GM19238 (cell line): Measurements from ENCODE around the gene CLPTM1L.
A peak's percentile ranks its signal among the peaks of the same experiment; 100 is the strongest.
"Not testable (repeated sequence)": the region's sequence is repeated elsewhere in the genome, so short reads cannot be mapped to it uniquely, and the experiment has no call there.

ENCODE experiments used
- DNase-seq: peaks from one replicate; pipeline ENCODE4 v3.0.0; 2011; ENCODE audit warnings: low spot score; ENCODE audit not compliant: insufficient read length

The CLPTM1L gene

DNA sequence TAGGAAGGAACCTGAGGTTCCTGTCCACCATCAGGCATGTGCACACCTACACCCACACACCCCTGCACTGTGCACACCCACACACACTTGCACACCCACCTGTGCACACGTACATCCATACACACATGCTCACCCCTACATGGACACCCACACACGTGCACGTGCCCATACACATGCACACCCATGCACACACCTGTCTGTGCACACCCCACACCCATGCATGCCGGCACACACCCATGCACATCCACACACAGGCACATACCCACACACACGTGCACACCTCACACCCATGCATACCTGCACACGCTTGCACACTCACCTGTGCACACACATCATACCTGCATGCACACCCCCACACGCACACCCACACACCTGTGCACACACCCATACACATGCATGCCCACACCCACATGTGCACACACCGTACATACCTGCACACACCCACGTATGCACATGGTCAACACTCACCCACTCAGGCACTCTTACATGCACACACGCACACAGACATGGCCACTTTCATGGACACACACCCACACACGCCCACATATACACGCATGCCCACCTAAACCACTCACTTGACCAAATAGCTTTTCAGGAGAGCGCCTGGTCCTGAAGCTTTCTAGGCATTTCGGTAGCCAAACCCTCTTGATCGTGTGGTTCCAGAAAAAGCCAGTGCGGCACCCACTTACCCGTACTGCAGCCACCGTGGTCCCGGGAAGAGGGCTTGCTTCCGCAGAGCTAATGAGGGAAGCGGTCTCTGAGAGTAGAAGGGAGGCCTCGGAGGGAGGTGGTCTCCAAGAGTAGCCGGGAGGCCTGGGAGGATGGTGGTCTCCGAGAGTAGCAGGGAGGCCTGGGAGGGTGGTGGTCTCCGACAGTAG is 36.7 kb upstream of the CLPTM1L start:
- DNase-seq = no peak

GRCh38 chr5:1380910-1381309 is 36.0 kb upstream of the CLPTM1L start:
- DNase-seq = no peak

- no peak for DNase-seq
Measured at GRCh38 chr5:1380011-1380817, 35.3 kb upstream of the CLPTM1L start.

DNA sequence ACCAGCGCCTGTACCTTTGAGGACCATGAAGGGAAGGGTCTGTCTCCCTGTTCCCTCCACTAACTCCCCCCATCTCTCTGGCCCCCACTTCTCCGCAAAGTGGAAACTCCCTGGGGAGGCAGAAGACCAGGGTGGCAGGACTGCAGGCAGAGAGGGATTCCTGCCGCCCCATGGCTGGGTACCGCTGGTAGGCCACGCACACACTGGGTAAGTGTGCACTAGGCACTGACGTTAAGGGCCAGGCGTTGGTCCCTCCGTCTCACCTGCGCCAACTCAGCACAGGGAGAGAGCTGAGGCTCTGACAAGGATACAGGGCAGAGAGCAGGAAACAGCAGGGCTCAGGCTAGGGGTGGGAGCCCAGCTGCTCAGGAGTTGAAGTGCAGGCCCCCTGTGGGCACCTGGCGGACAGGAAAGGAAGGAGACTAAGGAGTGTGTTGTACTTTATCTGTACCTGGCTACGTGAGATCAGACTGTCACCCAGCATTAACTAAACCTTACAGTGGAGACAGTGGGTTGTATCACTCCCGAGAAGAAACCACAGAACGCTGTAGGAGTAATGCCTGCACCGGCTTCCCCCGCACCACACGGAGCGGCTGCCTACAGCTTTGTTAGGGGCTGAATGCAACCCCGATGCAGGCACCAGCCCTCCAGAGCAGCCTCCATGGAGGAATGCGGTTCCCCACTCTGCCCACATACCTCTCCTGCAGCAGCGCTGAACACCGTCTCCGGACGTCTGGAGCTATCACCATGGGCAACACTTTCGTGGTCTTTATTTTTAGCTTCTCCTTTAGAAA is 34.2 kb upstream of the CLPTM1L start:
- no peak for DNase-seq

GRCh38 chr5:1378096-1378495 is 33.2 kb upstream of the CLPTM1L start:
- DNase-seq = no peak

DNA sequence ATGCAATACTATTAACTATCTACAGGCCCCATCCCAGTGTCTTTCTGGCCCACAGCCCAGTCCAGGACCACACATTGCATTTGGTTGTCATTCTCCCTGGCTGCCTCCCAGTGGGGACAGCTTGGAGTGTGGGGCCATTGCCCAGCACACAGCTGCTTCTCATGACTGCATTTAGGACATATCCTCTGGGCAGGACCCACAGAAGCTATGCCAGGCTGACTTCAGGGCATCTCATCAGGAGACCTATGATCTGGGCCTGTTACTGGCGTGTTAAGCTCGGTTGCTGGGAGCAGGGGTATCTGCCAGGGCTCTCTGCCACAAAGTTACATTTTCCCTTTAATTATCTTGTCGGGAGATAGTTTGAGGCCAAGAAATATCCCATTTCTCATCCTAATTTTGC is 32.1 kb upstream of the CLPTM1L start:
- no peak for DNase-seq

DNA sequence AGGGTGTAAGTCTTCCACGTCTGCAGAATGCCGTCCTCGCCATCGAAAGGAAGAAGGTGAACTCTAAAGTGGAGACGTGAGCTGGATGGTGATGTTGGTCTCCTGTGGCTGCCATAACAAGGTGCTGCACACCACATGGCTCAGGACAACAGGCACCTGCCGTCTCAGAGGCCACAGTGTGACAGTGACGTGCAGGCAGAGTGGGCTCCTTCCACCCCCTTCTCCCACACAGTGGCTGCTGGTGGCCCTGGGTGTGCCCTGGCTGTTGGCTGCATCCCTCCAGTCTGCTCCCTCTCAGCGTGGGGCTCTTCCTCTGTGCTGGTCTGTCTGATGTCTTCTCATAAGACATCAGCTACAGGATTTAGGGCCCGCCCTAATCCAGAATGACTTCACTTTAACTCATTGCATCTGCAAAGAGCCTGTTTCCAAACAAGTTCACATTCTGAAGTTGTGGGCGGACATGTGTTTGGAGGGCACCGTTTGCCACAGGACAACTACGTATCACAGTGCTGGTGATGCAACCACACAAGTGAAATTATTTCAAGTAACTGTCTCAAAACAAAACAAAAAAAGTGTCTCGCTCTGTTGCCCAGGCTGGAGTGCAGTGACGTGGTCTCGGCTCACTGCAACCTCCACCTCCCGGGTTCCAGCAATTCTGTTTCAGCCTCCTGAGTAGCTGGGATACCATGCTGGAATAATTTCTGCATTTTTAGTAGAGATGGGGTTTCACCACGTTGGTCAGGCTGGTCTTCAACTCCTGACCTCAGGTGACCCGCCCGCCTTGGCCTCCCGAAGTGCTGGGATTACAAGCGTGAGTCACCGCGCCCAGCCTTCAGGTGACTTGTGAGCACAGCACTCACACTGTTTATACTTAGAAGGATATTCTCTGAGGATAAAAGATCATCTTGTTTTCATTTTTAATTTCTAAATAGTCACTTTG is 31.2 kb upstream of the CLPTM1L start:
- DNase-seq = no peak

DNA sequence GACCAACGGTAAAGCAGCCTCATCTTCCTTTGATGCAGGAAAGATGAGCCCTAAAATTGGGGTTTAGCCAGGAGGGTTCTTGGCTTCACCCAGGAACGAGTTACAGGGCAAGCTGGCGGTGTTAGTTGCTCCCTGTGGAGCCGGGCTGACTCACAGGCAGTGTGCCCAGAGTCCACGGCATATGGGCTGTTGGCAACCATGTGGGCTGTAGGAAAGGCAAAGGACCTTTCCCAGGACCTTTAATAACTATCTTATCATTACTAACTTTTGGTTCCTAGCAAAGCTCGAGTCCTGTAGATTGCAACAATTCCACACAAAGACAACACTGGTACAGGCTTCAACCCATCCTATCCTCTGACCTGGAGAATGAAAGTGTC is 29.8 kb upstream of the CLPTM1L start:
- DNase-seq = no peak

DNA sequence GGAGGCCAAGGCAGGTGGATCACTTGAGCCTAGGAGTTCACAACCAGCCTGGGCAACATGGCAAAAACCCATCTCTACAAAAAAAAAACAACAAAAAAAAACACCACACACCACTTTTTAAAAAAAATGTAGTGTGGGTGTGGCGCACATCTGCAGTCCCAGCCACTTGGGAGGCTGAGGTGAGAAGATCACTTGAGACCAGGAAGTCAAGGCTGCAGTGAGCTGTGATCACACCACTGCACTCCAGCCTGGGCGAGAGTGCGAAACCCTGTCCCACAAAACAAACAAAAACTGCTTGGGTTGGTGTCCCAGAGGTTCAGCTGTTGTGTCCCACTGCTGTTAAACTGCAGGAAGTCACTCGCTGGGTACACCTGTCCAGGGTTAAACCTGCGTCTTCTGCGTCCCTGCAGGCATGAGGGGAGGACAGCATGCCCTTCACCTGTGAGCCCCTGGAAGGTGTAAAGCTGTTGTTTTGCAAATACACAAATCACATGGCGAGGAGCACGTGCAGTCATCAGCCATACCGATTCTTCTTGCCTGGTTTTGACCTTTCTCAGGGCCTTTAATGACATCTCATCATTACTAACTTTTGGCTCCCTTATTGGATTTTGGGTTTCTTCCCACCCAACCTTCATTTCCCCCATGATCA is 29.3 kb upstream of the CLPTM1L start:
- DNase-seq = no peak

- not testable (repeated sequence) for DNase-seq
Measured at GRCh38 chr5:1371972-1372342, 27.1 kb upstream of the CLPTM1L start.

GRCh38 chr5:1371218-1371971 is 26.5 kb upstream of the CLPTM1L start:
- DNase-seq = no peak

- no peak for DNase-seq
Measured at GRCh38 chr5:1370006-1370405, 25.1 kb upstream of the CLPTM1L start.

DNA sequence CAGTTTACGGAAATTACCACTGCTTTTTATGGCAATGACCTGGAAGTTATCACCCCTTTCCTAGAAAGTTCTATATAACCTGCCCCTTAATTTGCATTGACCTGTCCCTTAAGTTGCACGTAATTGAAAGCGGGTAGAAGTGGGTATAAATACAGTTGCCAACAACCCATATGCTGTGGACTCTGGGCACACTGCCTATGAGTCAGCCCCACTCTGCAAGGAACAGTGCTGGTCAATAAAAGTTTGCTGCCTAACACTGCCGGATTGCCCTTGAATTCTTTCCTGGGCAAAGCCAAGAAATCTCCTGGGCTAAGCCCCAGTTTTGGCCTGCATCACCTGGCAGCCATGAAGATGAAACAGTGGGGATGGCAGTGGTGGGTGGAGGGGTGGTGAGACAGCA is 23.9 kb upstream of the CLPTM1L start:
- no peak for DNase-seq

DNA sequence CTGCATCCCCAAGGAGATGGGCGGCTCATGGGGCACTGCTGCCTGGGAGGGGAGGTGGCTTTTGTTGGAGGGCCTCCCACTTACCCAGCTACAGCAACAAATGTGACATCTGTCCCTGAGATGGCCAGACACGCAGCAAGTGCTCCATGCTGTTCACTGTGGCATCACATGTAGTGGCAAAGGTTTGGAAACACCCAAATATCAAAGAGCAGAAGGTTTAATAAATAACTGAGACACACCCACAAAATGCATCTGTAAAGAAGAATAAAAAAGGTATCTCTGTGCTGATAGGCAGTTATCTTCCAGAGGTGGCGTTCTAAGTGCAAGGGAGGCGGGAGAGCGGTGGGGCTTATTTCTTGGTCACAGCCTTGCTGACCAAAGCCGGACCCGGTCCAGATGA is 23.3 kb upstream of the CLPTM1L start:
- no peak for DNase-seq

GRCh38 chr5:1367149-1367548 is 22.2 kb upstream of the CLPTM1L start:
- no peak for DNase-seq

GRCh38 chr5:1366514-1366913 is 21.6 kb upstream of the CLPTM1L start:
- peak; percentile 53 for DNase-seq

- DNase-seq = no peak
Measured at GRCh38 chr5:1364211-1364610, 19.3 kb upstream of the CLPTM1L start.

DNA sequence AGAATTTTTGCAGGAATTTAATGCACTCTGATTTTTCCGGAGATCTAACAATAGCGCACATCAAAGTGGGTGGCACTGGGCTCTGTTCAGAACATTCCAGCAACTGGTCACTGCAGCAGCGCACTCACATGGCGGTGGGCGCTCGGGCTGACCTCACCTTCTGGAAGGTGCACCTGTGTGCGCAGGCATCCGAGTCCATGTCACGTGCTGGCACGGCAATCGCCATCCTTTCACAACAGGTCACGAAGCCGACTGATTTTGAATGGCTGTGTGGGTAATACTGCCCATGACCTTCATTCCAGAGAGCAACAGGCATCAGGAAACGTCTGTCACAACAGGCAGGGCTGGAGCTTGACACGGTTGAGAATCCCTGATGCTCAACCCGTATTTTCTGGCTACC is 18.7 kb upstream of the CLPTM1L start:
- no peak for DNase-seq

DNA sequence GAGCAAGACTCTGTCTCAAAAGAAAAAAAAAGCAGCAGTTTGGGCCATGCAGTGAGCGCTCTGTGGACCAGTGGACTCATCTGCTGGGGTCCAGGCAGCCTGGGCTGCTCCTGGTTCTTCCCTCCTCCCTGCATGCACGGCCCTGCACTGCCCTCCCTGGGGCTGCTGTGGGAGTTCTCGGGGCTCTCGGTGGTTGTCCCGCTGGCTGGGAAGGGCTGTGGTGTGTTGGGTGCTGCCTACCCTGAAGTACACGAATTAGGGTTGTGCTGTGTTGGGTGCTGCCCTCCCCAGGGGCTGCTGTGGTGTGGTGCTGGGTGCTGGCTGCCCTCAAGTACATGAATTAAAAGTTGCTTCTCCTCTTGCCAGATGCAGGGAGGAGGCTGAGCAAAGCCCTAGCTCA is 18.3 kb upstream of the CLPTM1L start:
- no peak for DNase-seq
